Caco-2 (cell line): ENCODE measurements around the gene ATAD2B. TPM values are rescaled to one million over a fixed set of nuclear protein-coding genes. Genes with fewer than 3 reads are reported as not detected.

Experiments used
- BruUV-seq: library from RNA; stranded (reverse); fragments of 400-500 nt; replicated peaks from 2 replicates; lab custom pipeline; 2021; lab: Mats Ljungman, UMichigan
- CTCF ChIA-PET: fragments of 300-600 bp; sonication (Branson Sonifier 250); formaldehyde crosslinking; loops from one replicate; lab custom pipeline; 2022; ENCODE audit warnings: antibody characterized with exemption; lab: Charles Lee
- POLR2A ChIA-PET: fragments of 300-600 bp; sonication (Branson Sonifier 250); formaldehyde crosslinking; loops from one replicate; lab custom pipeline; 2022; ENCODE audit warnings: antibody characterized with exemption; lab: Charles Lee
- DNase-seq, 2 experiments: peaks; one replicate each; pipeline versions ENCODE4 v3.0.0 to v3.0.0-alpha.2; 2020 to 2022
- H3K27me3 ChIP-seq: replicated peaks from 2 replicates; pipeline ENCODE4 v1.6.0; 2011; ENCODE audit warnings: low read length; ENCODE audit not compliant: control insufficient read depth, insufficient read depth
- H3K36me3 ChIP-seq: 2 replicates; pipeline ENCODE4 v1.5.1; 2011; ENCODE audit warnings: low read length; ENCODE audit not compliant: control insufficient read depth, insufficient read depth
- H3K4me1 ChIP-seq: fragments of 250-450 bp; sonication (Bioruptor Pico); 2 replicates; pipeline ENCODE4 v1.5.1; 2020; ENCODE audit warnings: mild to moderate bottlenecking
- H3K4me3 ChIP-seq: 2 replicates; pipeline ENCODE4 v1.5.1; 2011; ENCODE audit warnings: low read depth, mild to moderate bottlenecking, control low read depth, low read length
- H3K9me3 ChIP-seq: fragments of 250-450 bp; sonication (Bioruptor Pico); 2 replicates; pipeline ENCODE4 v1.5.1; 2020; ENCODE audit warnings: mild to moderate bottlenecking, moderate library complexity
- H3K27ac Mint-ChIP-seq: one replicate; pipeline ENCODE4 v1.8.0; 2022; ENCODE audit warnings: mixed read lengths; ENCODE audit not compliant: unreplicated experiment
- H3K27me3 Mint-ChIP-seq: one replicate; pipeline ENCODE4 v1.8.0; 2022; ENCODE audit warnings: mixed read lengths; ENCODE audit not compliant: insufficient read depth, unreplicated experiment
- H3K36me3 Mint-ChIP-seq: one replicate; pipeline ENCODE4 v1.8.0; 2022; ENCODE audit warnings: mild to moderate bottlenecking, mixed read lengths; ENCODE audit not compliant: insufficient read depth, unreplicated experiment
- H3K4me1 Mint-ChIP-seq: one replicate; pipeline ENCODE4 v1.8.0; 2022; ENCODE audit warnings: low read depth, mixed read lengths; ENCODE audit not compliant: unreplicated experiment
- H3K4me3 Mint-ChIP-seq: one replicate; pipeline ENCODE4 v1.8.0; 2022; ENCODE audit warnings: mild to moderate bottlenecking, moderate library complexity, mixed read lengths; ENCODE audit not compliant: unreplicated experiment
- H3K9me3 Mint-ChIP-seq: one replicate; pipeline ENCODE4 v1.8.0; 2022; ENCODE audit warnings: mixed read lengths; ENCODE audit not compliant: unreplicated experiment
- CTCF ChIP-seq, 2 experiments: fragments of 200-600 bp in 1 of 2; IDR thresholded peaks; 1 replicate in 1 of 2; 2 replicates in 1 of 2; pipeline versions ENCODE4 v1.5.1 to v1.8.0; 2011 to 2022; ENCODE audit warnings: antibody characterized with exemption in 1 of 2, control low read depth in 1 of 2, inconsistent platforms in 1 of 2, low read depth in 1 of 2, low read length in 1 of 2, mild to moderate bottlenecking in 1 of 2, moderate library complexity in 1 of 2; ENCODE audit not compliant: insufficient read depth in 1 of 2, severe bottlenecking in 1 of 2, unreplicated experiment in 1 of 2
- intact Hi-C: fragments of 100-400 bp; cut with micrococcal nuclease; formaldehyde crosslinking; loops from one replicate; pipeline ENCODE4 v1.10.0; 2022; ENCODE audit not compliant: unreplicated experiment
- total RNA-seq: library from RNA; stranded (reverse); gene quantifications from 2 replicates; pipeline ENCODE4 v1.2.3, GENCODE V29; 2022

Gene ATAD2B
- total RNA-seq, 1 experiment from 2014 or later: 32.1 TPM

GRCh38 chr2:23708771-23709170 lies 218.2 kb downstream of the ATAD2B start:
- no peaks in the 10 kb centered on the region for H3K4me1 Mint-ChIP-seq
- intact Hi-C loops: no loop called here
- peaks cover 8% of the 10 kb centered on the region for H3K36me3 Mint-ChIP-seq
- no TSS peak for BruUV-seq
- Histone ChIP-seq H3K9me3 (no peaks in the 10 kb centered on the region), H3K36me3 (no peaks in the 10 kb centered on the region), H3K4me1 (no peaks in the 10 kb centered on the region), H3K27me3 (no peaks in the 10 kb centered on the region), H3K4me3 (no peak overlapping the region)
- TF ChIP-seq CTCF (IDR thresholded peaks at IDR 0.05; ENCODE audit: insufficient read depth in 1 of 2, low read depth in 1 of 2, low read length in 1 of 2, severe bottlenecking in 1 of 2, unreplicated experiment in 1 of 2): no peak
- no peak overlapping the region for H3K27ac Mint-ChIP-seq
- ChIA-PET CTCF (interaction anchor here (0.6 kb wide), 1 partner anchor 24 kb away, joined by 5 read pairs; no protein-coding TSS in a partner anchor), POLR2A (no interaction called here)
- no peak for DNase-seq
- H3K4me3 Mint-ChIP-seq: no peak overlapping the region
- H3K9me3 Mint-ChIP-seq: no peaks in the 10 kb centered on the region
- H3K27me3 Mint-ChIP-seq: no peaks in the 10 kb centered on the region

GRCh38 chr2:23707096-23707495 lies 219.8 kb downstream of the ATAD2B start:
- Histone ChIP-seq H3K27me3 (no peaks in the 10 kb centered on the region), H3K4me3 (no peak overlapping the region), H3K4me1 (no peaks in the 10 kb centered on the region), H3K36me3 (no peaks in the 10 kb centered on the region), H3K9me3 (no peaks in the 10 kb centered on the region)
- intact Hi-C loops: no loop called here
- POLR2A ChIA-PET: no interaction called here
- no peaks in the 10 kb centered on the region for H3K4me1 Mint-ChIP-seq
- H3K36me3 Mint-ChIP-seq: peaks cover 14% of the 10 kb centered on the region
- H3K4me3 Mint-ChIP-seq: no peak overlapping the region
- no peak for DNase-seq
- CTCF ChIA-PET: no interaction called here
- TF ChIP-seq CTCF (IDR thresholded peaks at IDR 0.05; ENCODE audit: insufficient read depth in 1 of 2, low read depth in 1 of 2, low read length in 1 of 2, severe bottlenecking in 1 of 2, unreplicated experiment in 1 of 2): no peak
- H3K9me3 Mint-ChIP-seq: no peaks in the 10 kb centered on the region
- no TSS peak for BruUV-seq
- no peaks in the 10 kb centered on the region for H3K27me3 Mint-ChIP-seq
- no peak overlapping the region for H3K27ac Mint-ChIP-seq

- H3K4me3 ChIP-seq: no peak overlapping the region
- H3K4me3 Mint-ChIP-seq: no peak overlapping the region
- CTCF ChIA-PET: no interaction called here
- no TSS peak for BruUV-seq
- peaks cover 14% of the 10 kb centered on the region for H3K36me3 Mint-ChIP-seq
- no peak overlapping the region for H3K27ac Mint-ChIP-seq
- no peaks in the 10 kb centered on the region for H3K9me3 Mint-ChIP-seq
- no peaks in the 10 kb centered on the region for H3K9me3 ChIP-seq
- H3K4me1 Mint-ChIP-seq: no peaks in the 10 kb centered on the region
- POLR2A ChIA-PET: no interaction called here
- H3K36me3 ChIP-seq: no peaks in the 10 kb centered on the region
- H3K27me3 Mint-ChIP-seq: no peaks in the 10 kb centered on the region
- H3K4me1 ChIP-seq: no peaks in the 10 kb centered on the region
- no peak for DNase-seq
- intact Hi-C loops: no loop called here
- H3K27me3 ChIP-seq: no peaks in the 10 kb centered on the region
- no peak for TF ChIP-seq CTCF (IDR thresholded peaks at IDR 0.05; ENCODE audit: insufficient read depth in 1 of 2, low read depth in 1 of 2, low read length in 1 of 2, severe bottlenecking in 1 of 2, unreplicated experiment in 1 of 2)
Observed at GRCh38 chr2:23706613-23707078, 220.3 kb downstream of the ATAD2B start.
